ENCODE measurements around the gene YBX2. TPM values are rescaled to one million over a fixed set of nuclear protein-coding genes. Genes with fewer than 3 reads are reported as not detected.

The YBX2 gene
- total and polyA plus RNA-seq, 2 donors (not counting 1 experiment from before 2014, with no cell fraction given), result 0.15 to 0.22 TPM

GRCh38 chr17:7262935-7263800 is 31.3 kb downstream of the YBX2 start:
- Histone ChIP-seq H3K27ac (ENCODE audit: low read length in 2 of 2) (no peak overlapping the region), H3K4me2 (replicated peaks; ENCODE audit: low read depth, low read length, poor library complexity, severe bottlenecking) (peak overlapping the region; percentile 99), H4K20me1 (ENCODE audit: control insufficient read depth, insufficient read depth, low read length, poor library complexity, severe bottlenecking) (no peaks in the 10 kb centered on the region), H3K9me3 (ENCODE audit: control extremely low read depth in 1 of 3, control insufficient read depth in 2 of 3, insufficient read depth in 1 of 3, low read length in 2 of 3) (peaks cover 0 to 4% (median 0%) of the 10 kb centered on the region in 3 donors), H3K27me3 (replicated peaks in 1 of 4; ENCODE audit: control extremely low read depth in 1 of 4, control insufficient read depth in 3 of 4, insufficient read depth in 4 of 4, low read length in 3 of 4) (peaks cover 0 to 17% (median 8%) of the 10 kb centered on the region in 4 experiments), H3K4me1 (ENCODE audit: control insufficient read depth in 2 of 2, insufficient read depth in 2 of 2, low read length in 2 of 2) (peaks cover 27 to 32% of the 10 kb centered on the region in 2 donors), H3K9ac (ENCODE audit: low read length) (peak overlapping the region; percentile 58), H3K79me2 (ENCODE audit: control insufficient read depth, insufficient read depth, low read length) (no peaks in the 10 kb centered on the region), H2AFZ (ENCODE audit: insufficient read depth, low read depth, low read length, poor library complexity, severe bottlenecking) (peak overlapping the region; percentile 77), H3K4me3 (ENCODE audit: control extremely low read depth in 1 of 5, extremely low read depth in 1 of 5, insufficient read depth in 1 of 5, low read depth in 2 of 5, low read length in 4 of 5) (peak overlapping the region in 4 of 5 experiments; percentile 20 to 38 (median 35)), H3K36me3 (replicated peaks in 1 of 2; ENCODE audit: control extremely low read depth in 1 of 2, control insufficient read depth in 1 of 2, extremely low read depth in 1 of 2, insufficient read depth in 2 of 2, low read length in 1 of 2) (peaks cover 3 to 14% of the 10 kb centered on the region in 2 experiments)
- Mint-ChIP-seq H3K27me3 (peaks cover 23% of the 10 kb centered on the region), H3K27ac (peak overlapping the region; percentile 66), H3K4me1 (peaks cover 27% of the 10 kb centered on the region), H3K9me3 (ENCODE audit: insufficient read depth) (no peaks in the 10 kb centered on the region), H3K4me3 (peak overlapping the region; percentile 72)
- peak; percentile 16 for ATAC-seq (ENCODE audit: low read depth)
- 1% methylated on average over 15 of the region's 26 CpGs for WGBS (ENCODE audit: insufficient coverage)
- DNase-seq, result peak; percentile 51
- ChIA-PET POLR2A (no interaction called here), CTCF (interaction anchor here (0.6 kb wide), 1 partner anchor 49 kb away, joined by 3 read pairs; no protein-coding TSS in a partner anchor)
- no peak for TF ChIP-seq CTCF (IDR thresholded peaks at IDR 0.05)
- TF ChIP-seq EZH2 (IDR thresholded peaks at IDR 0.05; ENCODE audit: borderline replicate concordance, insufficient read depth, low read depth, low read length, poor library complexity, severe bottlenecking), result no peak
- intact Hi-C loops (cut with micrococcal nuclease), result loop anchor here (2.0 kb wide), 1 partner anchor 18 kb away; the partner anchor contains the start of gene SLC2A4

Measured in B cell (primary cell).